Measurements from ENCODE around the gene SDC3. TPM values are rescaled to one million over a fixed set of nuclear protein-coding genes. Genes with fewer than 3 reads are reported as not detected.

SDC3 gene
- total RNA-seq, 1 experiment from 2014 or later, result 32.3 TPM

DNA sequence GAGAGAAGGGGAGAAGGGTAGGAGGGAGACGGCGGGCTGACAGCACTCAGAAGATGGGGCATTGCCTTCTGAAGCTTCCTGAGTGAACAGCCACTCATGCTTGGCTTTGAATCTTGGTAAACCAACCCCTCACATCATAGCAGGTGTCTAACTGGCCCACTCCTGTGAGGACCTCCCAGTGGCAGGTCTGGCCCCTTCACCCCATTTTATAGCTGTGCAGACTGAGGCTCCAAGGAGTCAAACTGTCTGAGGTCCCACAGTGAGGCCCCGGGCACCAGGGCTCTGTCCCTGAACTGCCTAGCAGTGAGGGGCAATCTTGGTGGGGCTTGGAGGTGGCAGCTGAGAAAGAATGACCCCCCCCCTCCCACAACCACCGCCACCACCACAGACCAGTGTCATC, 41.0 kb downstream of the SDC3 start:
- no peak for TF ChIP-seq PREB (CRISPR knock-in tag; IDR thresholded peaks at IDR 0.05; ENCODE audit: borderline replicate concordance)
- TF ChIP-seq JUN (CRISPR knock-in tag; IDR thresholded peaks at IDR 0.05), result no peak
- no peak for TF ChIP-seq JAZF1 (CRISPR knock-in tag; IDR thresholded peaks at IDR 0.05)
- DNase-seq (ENCODE audit: low spot score) (no peak), ATAC-seq (no peak)
- Mint-ChIP-seq H3K27ac (no peak overlapping the region), H3K36me3 (peaks cover 13% of the 10 kb centered on the region), H3K4me1 (peaks cover 8% of the 10 kb centered on the region), H3K4me3 (no peak overlapping the region), H3K9me3 (peaks cover 8% of the 10 kb centered on the region), H3K27me3 (ENCODE audit: low read depth) (no peaks in the 10 kb centered on the region)
- ChIA-PET CTCF (interaction anchor here (1.9 kb wide), 1 partner anchor 66 kb away, joined by 7 read pairs; no protein-coding TSS in a partner anchor), POLR2A (no interaction called here)

- H3K36me3 Mint-ChIP-seq, result peaks cover 4% of the 10 kb centered on the region; the same call in 1 of the 2 replicates
- no peak for ATAC-seq
- peaks cover 8% of the 10 kb centered on the region for H3K4me1 Mint-ChIP-seq
- POLR2A ChIA-PET, result no interaction called here
- H3K9me3 Mint-ChIP-seq, result no peaks in the 10 kb centered on the region
- TF ChIP-seq RORB (CRISPR knock-in tag; IDR thresholded peaks at IDR 0.05) (no peak), SOX15 (CRISPR knock-in tag; IDR thresholded peaks at IDR 0.05) (no peak), TCF7 (CRISPR knock-in tag; IDR thresholded peaks at IDR 0.05; ENCODE audit: low read depth) (no peak), TP53 (CRISPR knock-in tag; IDR thresholded peaks at IDR 0.05) (no peak), ZNF219 (CRISPR knock-in tag; IDR thresholded peaks at IDR 0.05; ENCODE audit: borderline replicate concordance) (no peak), FOXJ3 (CRISPR knock-in tag; IDR thresholded peaks at IDR 0.05; ENCODE audit: borderline replicate concordance) (no peak), OVOL2 (CRISPR knock-in tag; IDR thresholded peaks at IDR 0.05; ENCODE audit: borderline replicate concordance) (no peak), SP1 (CRISPR knock-in tag; conservative IDR thresholded peaks at IDR 0.05) (no peak), ZNF425 (CRISPR knock-in tag; conservative IDR thresholded peaks at IDR 0.05) (no peak), GRHL2 (CRISPR knock-in tag; IDR thresholded peaks at IDR 0.05; ENCODE audit: insufficient replicate concordance, severe bottlenecking) (no peak), CREB1 (CRISPR knock-in tag; IDR thresholded peaks at IDR 0.05) (no peak), TEAD4 (CRISPR knock-in tag; IDR thresholded peaks at IDR 0.05) (no peak), PRDM15 (CRISPR knock-in tag; IDR thresholded peaks at IDR 0.05) (no peak), NR3C1 (CRISPR knock-in tag; conservative IDR thresholded peaks at IDR 0.05; ENCODE audit: low read depth) (no peak)
- TF ChIP-seq, protein P1, sequence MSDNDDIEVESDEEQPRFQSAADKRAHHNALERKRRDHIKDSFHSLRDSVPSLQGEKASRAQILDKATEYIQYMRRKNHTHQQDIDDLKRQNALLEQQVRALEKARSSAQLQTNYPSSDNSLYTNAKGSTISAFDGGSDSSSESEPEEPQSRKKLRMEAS (CRISPR knock-in tag; IDR thresholded peaks at IDR 0.05), result no peak
- TF ChIP-seq, protein P2, sequence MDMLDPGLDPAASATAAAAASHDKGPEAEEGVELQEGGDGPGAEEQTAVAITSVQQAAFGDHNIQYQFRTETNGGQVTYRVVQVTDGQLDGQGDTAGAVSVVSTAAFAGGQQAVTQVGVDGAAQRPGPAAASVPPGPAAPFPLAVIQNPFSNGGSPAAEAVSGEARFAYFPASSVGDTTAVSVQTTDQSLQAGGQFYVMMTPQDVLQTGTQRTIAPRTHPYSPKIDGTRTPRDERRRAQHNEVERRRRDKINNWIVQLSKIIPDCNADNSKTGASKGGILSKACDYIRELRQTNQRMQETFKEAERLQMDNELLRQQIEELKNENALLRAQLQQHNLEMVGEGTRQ (CRISPR knock-in tag; IDR thresholded peaks at IDR 0.05), result no peak
- TF ChIP-seq, protein P3, sequence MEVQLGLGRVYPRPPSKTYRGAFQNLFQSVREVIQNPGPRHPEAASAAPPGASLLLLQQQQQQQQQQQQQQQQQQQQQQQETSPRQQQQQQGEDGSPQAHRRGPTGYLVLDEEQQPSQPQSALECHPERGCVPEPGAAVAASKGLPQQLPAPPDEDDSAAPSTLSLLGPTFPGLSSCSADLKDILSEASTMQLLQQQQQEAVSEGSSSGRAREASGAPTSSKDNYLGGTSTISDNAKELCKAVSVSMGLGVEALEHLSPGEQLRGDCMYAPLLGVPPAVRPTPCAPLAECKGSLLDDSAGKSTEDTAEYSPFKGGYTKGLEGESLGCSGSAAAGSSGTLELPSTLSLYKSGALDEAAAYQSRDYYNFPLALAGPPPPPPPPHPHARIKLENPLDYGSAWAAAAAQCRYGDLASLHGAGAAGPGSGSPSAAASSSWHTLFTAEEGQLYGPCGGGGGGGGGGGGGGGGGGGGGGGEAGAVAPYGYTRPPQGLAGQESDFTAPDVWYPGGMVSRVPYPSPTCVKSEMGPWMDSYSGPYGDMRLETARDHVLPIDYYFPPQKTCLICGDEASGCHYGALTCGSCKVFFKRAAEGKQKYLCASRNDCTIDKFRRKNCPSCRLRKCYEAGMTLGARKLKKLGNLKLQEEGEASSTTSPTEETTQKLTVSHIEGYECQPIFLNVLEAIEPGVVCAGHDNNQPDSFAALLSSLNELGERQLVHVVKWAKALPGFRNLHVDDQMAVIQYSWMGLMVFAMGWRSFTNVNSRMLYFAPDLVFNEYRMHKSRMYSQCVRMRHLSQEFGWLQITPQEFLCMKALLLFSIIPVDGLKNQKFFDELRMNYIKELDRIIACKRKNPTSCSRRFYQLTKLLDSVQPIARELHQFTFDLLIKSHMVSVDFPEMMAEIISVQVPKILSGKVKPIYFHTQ (CRISPR knock-in tag; IDR thresholded peaks at IDR 0.05), result no peak
- CTCF ChIA-PET, result interaction anchor here (0.6 to 1.6 kb wide), 3 partner anchors 10 to 45 kb away, joined by 3 to 9 read pairs (median 3); no protein-coding TSS in a partner anchor
- H3K27ac Mint-ChIP-seq, result no peak overlapping the region
- H3K4me3 Mint-ChIP-seq, result no peak overlapping the region
- no peaks in the 10 kb centered on the region for H3K27me3 Mint-ChIP-seq (ENCODE audit: low read depth)
- no peak for DNase-seq (ENCODE audit: low spot score)
Observed at GRCh38 chr1:30866594-30866993, 42.0 kb downstream of the SDC3 start.

Data from WTC11 (cell line).